HepG2 (cell line): ENCODE results near the gene EMC9. TPM values are rescaled to one million over a fixed set of nuclear protein-coding genes. Genes with fewer than 3 reads are reported as not detected.

Experiments
- BHLHE40 ChIP-seq: IDR thresholded peaks from 2 replicates; pipeline ENCODE4 v1.6.1; 2011; ENCODE audit warnings: low read length, improper control_type of control experiment
- CAMTA2 ChIP-seq: sonication (generic); formaldehyde crosslinking; IDR thresholded peaks from 2 replicates; pipeline ENCODE4 v1.4.0; 2020; ENCODE audit warnings: mild to moderate bottlenecking, missing genetic modification reagents, borderline replicate concordance
- CHCHD3 ChIP-seq: sonication (generic); formaldehyde crosslinking; IDR thresholded peaks from 2 replicates; pipeline ENCODE4 v1.8.0; 2022; ENCODE audit warnings: mild to moderate bottlenecking, missing genetic modification reagents, moderate library complexity
- CREM ChIP-seq, 2 experiments: sonication (generic) in 1 of 2; formaldehyde crosslinking in 1 of 2; IDR thresholded peaks; 2 replicates each; pipeline versions ENCODE4 v1.4.0 to v1.6.1; 2016 to 2020; ENCODE audit warnings: antibody characterized with exemption in 1 of 2, mild to moderate bottlenecking in 1 of 2, missing genetic modification reagents in 1 of 2
- FOXM1 ChIP-seq: sonication (generic); formaldehyde crosslinking; IDR thresholded peaks from 2 replicates; pipeline ENCODE4 v1.5.0; 2020; ENCODE audit warnings: missing genetic modification reagents
- KDM5A ChIP-seq: fragments of 200-600 bp; sonication (generic); IDR thresholded peaks from 2 replicates; pipeline ENCODE4 v1.7.0; 2018; ENCODE audit warnings: antibody characterized with exemption, mild to moderate bottlenecking, low read length, borderline replicate concordance
- PITX1 ChIP-seq: sonication (generic); formaldehyde crosslinking; IDR thresholded peaks from 2 replicates; pipeline ENCODE4 v1.5.1; 2020; ENCODE audit warnings: mild to moderate bottlenecking, missing genetic modification reagents
- SP2 ChIP-seq: sonication (generic); formaldehyde crosslinking; IDR thresholded peaks from 2 replicates; pipeline ENCODE4 v1.5.1; 2020; ENCODE audit warnings: mild to moderate bottlenecking, missing genetic modification reagents
- THAP9 ChIP-seq: sonication (generic); formaldehyde crosslinking; IDR thresholded peaks from 2 replicates; pipeline ENCODE4; 2020; ENCODE audit warnings: missing genetic modification reagents, mild to moderate bottlenecking, borderline replicate concordance
- ZMYM2 ChIP-seq: sonication (generic); formaldehyde crosslinking; IDR thresholded peaks from 2 replicates; pipeline ENCODE4 v1.8.0; 2022; ENCODE audit warnings: mild to moderate bottlenecking, missing genetic modification reagents
- ZNF292 ChIP-seq: sonication (generic); formaldehyde crosslinking; IDR thresholded peaks from 2 replicates; pipeline ENCODE4 v1.8.1; 2022; ENCODE audit warnings: mild to moderate bottlenecking, low read depth, missing genetic modification reagents, borderline replicate concordance
- ZNF326 ChIP-seq: sonication (generic); formaldehyde crosslinking; IDR thresholded peaks from 2 replicates; pipeline ENCODE4 v1.4.0; 2020; ENCODE audit warnings: missing genetic modification reagents, borderline replicate concordance
- ZNF44 ChIP-seq: sonication (generic); formaldehyde crosslinking; IDR thresholded peaks from 2 replicates; pipeline ENCODE4 v1.5.1; 2020; ENCODE audit warnings: mild to moderate bottlenecking, missing genetic modification reagents
- ZNF740 ChIP-seq: sonication (generic); formaldehyde crosslinking; IDR thresholded peaks from 2 replicates; pipeline ENCODE4 v1.4.0; 2020; ENCODE audit warnings: missing genetic modification reagents
- polyA plus RNA-seq, 8 experiments: library from polyadenylated mRNA; depleted of rRNA in 3 of 8; stranded (reverse) in 7 of 8; unstranded in 1 of 8; fragments of >200 nt; fragmentation: Illumina TruSeq in 4 of 8; extraction: Trizol in 4 of 8; gene quantifications; 2 replicates each; pipeline versions ENCODE4 v1.2.1 to v1.2.3, GENCODE V29; 2011 to 2016; ENCODE audit warnings: low read depth in 4 of 8, missing spikeins in 1 of 8, mixed read lengths in 1 of 8; ENCODE audit not compliant: insufficient read depth in 1 of 8
- total RNA-seq, 5 experiments: library from RNA; depleted of rRNA; stranded (reverse); fragments of >200 nt; fragmentation: Illumina TruSeq; extraction: Trizol; gene quantifications; 2 replicates each; pipeline ENCODE4 v1.2.3, GENCODE V29; 2016; ENCODE audit warnings: low read depth in 1 of 5
- TF ChIP-seq, protein P1 (sequence below), 2 experiments: sonication (generic) in 1 of 2; formaldehyde crosslinking in 1 of 2; IDR thresholded peaks; 2 replicates each; pipeline versions ENCODE4 v1.5.1 to v1.6.1; 2011 to 2020; ENCODE audit warnings: borderline replicate concordance in 1 of 2, low read depth in 1 of 2, low read length in 1 of 2, mild to moderate bottlenecking in 1 of 2, missing genetic modification reagents in 1 of 2, moderate library complexity in 1 of 2
- TF ChIP-seq, protein P2 (sequence below): sonication (generic); formaldehyde crosslinking; IDR thresholded peaks from 2 replicates; pipeline ENCODE4 v1.5.0; 2020; ENCODE audit warnings: mild to moderate bottlenecking, low read depth, missing genetic modification reagents, borderline replicate concordance
- TF ChIP-seq, protein P3 (sequence below): sonication (generic); formaldehyde crosslinking; IDR thresholded peaks from 2 replicates; pipeline ENCODE4 v1.4.0; 2020; ENCODE audit warnings: missing genetic modification reagents
- TF ChIP-seq, protein P4 (sequence below): sonication (generic); formaldehyde crosslinking; IDR thresholded peaks from 2 replicates; pipeline ENCODE4 v1.4.0; 2020; ENCODE audit warnings: missing genetic modification reagents

EMC9 gene
- total and polyA plus RNA-seq, 2 of the 13 experiments (the other 11 are each of a cell fraction or from before 2014, with no cell fraction given): 60.5 to 78.7 TPM

DNA sequence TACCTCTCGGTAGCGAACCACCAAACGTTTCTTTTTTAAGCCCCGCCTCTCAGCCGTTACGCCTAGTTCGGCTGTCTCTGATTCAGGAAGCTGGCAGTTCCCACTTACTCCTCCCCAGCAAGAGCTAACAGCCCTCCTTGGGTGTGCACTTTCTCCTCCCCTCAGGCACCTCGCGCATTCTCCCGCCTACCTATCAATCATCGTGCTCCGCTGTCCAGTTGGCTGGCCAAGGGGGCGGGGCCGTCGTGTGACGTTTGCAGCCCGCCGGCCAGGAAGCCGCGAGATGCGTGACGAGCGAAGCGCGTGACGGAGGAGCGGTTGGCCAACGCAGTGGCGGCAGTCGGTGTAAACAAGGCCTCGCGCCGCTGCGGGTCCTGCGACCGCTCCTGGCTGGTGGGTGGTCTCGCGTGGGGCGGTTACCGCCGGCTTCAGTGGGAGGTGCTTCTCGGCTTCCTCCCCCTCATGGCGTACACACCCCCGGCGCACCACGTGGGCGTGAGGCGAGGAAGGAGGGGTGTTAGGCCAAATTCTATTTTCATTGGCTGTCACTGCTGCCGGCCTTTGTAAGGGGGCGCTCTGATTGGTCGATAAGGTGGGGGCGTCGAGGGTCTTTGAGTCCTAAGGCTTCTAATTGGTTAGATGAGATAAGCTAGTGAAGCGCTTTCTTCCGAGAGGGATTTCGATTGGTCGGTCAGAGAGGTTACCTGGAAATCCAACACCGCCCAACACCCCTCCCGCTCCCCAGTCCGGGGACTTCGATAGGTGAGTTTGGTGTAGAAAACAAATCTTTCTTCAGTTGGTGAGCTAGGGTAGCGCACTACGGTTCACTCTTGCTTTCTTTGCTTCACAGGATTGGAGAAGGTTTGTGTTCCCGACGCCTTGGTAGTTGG is 26.6 kb downstream of the EMC9 start, which contains the start of the genes DCAF11 and NRL (continued):
- TF ChIP-seq, protein P1, sequence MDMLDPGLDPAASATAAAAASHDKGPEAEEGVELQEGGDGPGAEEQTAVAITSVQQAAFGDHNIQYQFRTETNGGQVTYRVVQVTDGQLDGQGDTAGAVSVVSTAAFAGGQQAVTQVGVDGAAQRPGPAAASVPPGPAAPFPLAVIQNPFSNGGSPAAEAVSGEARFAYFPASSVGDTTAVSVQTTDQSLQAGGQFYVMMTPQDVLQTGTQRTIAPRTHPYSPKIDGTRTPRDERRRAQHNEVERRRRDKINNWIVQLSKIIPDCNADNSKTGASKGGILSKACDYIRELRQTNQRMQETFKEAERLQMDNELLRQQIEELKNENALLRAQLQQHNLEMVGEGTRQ (IDR thresholded peaks at IDR 0.05; ENCODE audit: low read depth, low read length): peak; percentile 94
- TF ChIP-seq, protein P1 (CRISPR knock-in tag; IDR thresholded peaks at IDR 0.05; ENCODE audit: borderline replicate concordance): peak; percentile 98
- peak; percentile 87; the same call in 1 of the 2 replicates for TF ChIP-seq ZNF740
- TF ChIP-seq CAMTA2 (CRISPR knock-in tag): peak; percentile 99
- TF ChIP-seq, protein P2, sequence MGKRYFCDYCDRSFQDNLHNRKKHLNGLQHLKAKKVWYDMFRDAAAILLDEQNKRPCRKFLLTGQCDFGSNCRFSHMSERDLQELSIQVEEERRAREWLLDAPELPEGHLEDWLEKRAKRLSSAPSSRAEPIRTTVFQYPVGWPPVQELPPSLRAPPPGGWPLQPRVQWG (CRISPR knock-in tag): no peak
- TF ChIP-seq, protein P3, sequence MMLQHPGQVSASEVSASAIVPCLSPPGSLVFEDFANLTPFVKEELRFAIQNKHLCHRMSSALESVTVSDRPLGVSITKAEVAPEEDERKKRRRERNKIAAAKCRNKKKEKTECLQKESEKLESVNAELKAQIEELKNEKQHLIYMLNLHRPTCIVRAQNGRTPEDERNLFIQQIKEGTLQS (CRISPR knock-in tag): peak; percentile 83
- peak; percentile 88 for TF ChIP-seq ZNF292 (CRISPR knock-in tag)
- peak; percentile 77 for TF ChIP-seq BHLHE40
- peak; percentile 75; the same call in 1 of the 2 replicates for TF ChIP-seq FOXM1
- TF ChIP-seq PITX1 (CRISPR knock-in tag): peak; percentile 91
- peak; percentile 99 for TF ChIP-seq ZMYM2
- peak; percentile 81; the same call in 1 of the 2 replicates for TF ChIP-seq ZNF326
- peak; percentile 99 for TF ChIP-seq ZNF44 (CRISPR knock-in tag)
- TF ChIP-seq SP2 (CRISPR knock-in tag): peak; percentile 97
- peak; percentile 96 for TF ChIP-seq CREM (IDR thresholded peaks at IDR 0.05)
- peak; percentile 91 for TF ChIP-seq CREM (CRISPR knock-in tag; IDR thresholded peaks at IDR 0.05)
- peak; percentile 88; the same call in 1 of the 2 replicates for TF ChIP-seq THAP9 (CRISPR knock-in tag)
- TF ChIP-seq KDM5A: peak; percentile 6; the same call in 1 of the 2 replicates
- peak; percentile 33; the same call in 1 of the 2 replicates for TF ChIP-seq CHCHD3 (CRISPR knock-in tag)
- TF ChIP-seq, protein P4, sequence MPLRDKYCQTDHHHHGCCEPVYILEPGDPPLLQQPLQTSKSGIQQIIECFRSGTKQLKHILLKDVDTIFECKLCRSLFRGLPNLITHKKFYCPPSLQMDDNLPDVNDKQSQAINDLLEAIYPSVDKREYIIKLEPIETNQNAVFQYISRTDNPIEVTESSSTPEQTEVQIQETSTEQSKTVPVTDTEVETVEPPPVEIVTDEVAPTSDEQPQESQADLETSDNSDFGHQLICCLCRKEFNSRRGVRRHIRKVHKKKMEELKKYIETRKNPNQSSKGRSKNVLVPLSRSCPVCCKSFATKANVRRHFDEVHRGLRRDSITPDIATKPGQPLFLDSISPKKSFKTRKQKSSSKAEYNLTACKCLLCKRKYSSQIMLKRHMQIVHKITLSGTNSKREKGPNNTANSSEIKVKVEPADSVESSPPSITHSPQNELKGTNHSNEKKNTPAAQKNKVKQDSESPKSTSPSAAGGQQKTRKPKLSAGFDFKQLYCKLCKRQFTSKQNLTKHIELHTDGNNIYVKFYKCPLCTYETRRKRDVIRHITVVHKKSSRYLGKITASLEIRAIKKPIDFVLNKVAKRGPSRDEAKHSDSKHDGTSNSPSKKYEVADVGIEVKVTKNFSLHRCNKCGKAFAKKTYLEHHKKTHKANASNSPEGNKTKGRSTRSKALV (CRISPR knock-in tag): peak; percentile 90
